ENCODE results near the gene SFMBT2. TPM values are rescaled to one million over a fixed set of nuclear protein-coding genes. Genes with fewer than 3 reads are reported as not detected.

The SFMBT2 gene
- total RNA-seq, 2 donors from 2014 or later, result 1.6 to 3.4 TPM

GRCh38 chr10:7428673-7429350 is 18.0 kb upstream of the SFMBT2 start:
- intact Hi-C loops (cut with DNase I), result loop anchor here (10.0 kb wide), 1 partner anchor 514 kb away; no protein-coding TSS in a partner anchor
- Histone ChIP-seq H3K9me3 (no peaks in the 10 kb centered on the region), H3K36me3 (replicated peaks in 1 of 2; ENCODE audit: insufficient read depth in 1 of 2, low read depth in 2 of 2) (no peaks in the 10 kb centered on the region), H3K27ac (no peak overlapping the region), H3K4me1 (peaks cover 9% of the 10 kb centered on the region), H3K27me3 (no peaks in the 10 kb centered on the region), H3K4me3 (no peak overlapping the region)
- TF ChIP-seq CTCF (IDR thresholded peaks at IDR 0.05) (no peak), POLR2A (IDR thresholded peaks at IDR 0.05) (no peak)
- WGBS, 2 donors, result 64 to 66% methylated on average over 5 of the region's 5 CpGs
- no peak for DNase-seq
- no peak for ATAC-seq

GRCh38 chr10:7426349-7426748 is 15.5 kb upstream of the SFMBT2 start:
- Histone ChIP-seq H3K36me3 (replicated peaks in 1 of 2; ENCODE audit: insufficient read depth in 1 of 2, low read depth in 2 of 2) (no peaks in the 10 kb centered on the region), H3K4me1 (no peaks in the 10 kb centered on the region), H3K27me3 (no peaks in the 10 kb centered on the region), H3K9me3 (no peaks in the 10 kb centered on the region), H3K4me3 (no peak overlapping the region), H3K27ac (no peak overlapping the region)
- intact Hi-C loops (cut with DNase I), result loop anchor here (10.0 kb wide), 1 partner anchor 512 kb away; no protein-coding TSS in a partner anchor
- no peak for ATAC-seq
- no peak for DNase-seq
- TF ChIP-seq CTCF (IDR thresholded peaks at IDR 0.05) (no peak), POLR2A (IDR thresholded peaks at IDR 0.05) (no peak)
- 62 to 71% methylated on average over 4 of the region's 4 CpGs for WGBS, 2 donors

- intact Hi-C loops (cut with DNase I), result loop anchor here (10.0 kb wide), 1 partner anchor 511 kb away; no protein-coding TSS in a partner anchor
- ATAC-seq (no peak), DNase-seq (no peak)
- H3K27me3 ChIP-seq, result no peaks in the 10 kb centered on the region
- TF ChIP-seq CTCF (IDR thresholded peaks at IDR 0.05) (no peak), POLR2A (IDR thresholded peaks at IDR 0.05) (no peak)
- H3K36me3 ChIP-seq (replicated peaks in 1 of 2; ENCODE audit: insufficient read depth in 1 of 2, low read depth in 2 of 2), result no peaks in the 10 kb centered on the region
- 80 to 83% methylated on average over 5 of the region's 5 CpGs for WGBS, 2 donors
- no peaks in the 10 kb centered on the region for H3K9me3 ChIP-seq
- H3K27ac ChIP-seq, result no peak overlapping the region
- H3K4me1 ChIP-seq, result no peaks in the 10 kb centered on the region
- H3K4me3 ChIP-seq, result no peak overlapping the region
Observed at GRCh38 chr10:7425691-7426090, 14.9 kb upstream of the SFMBT2 start.

- no peaks in the 10 kb centered on the region for H3K4me1 ChIP-seq
- intact Hi-C loops (cut with DNase I), result loop anchor here (10.0 kb wide), 1 partner anchor 510 kb away; no protein-coding TSS in a partner anchor
- no peak overlapping the region for H3K4me3 ChIP-seq
- H3K36me3 ChIP-seq (replicated peaks in 1 of 2; ENCODE audit: insufficient read depth in 1 of 2, low read depth in 2 of 2), result no peaks in the 10 kb centered on the region
- DNase-seq (no peak), ATAC-seq (no peak)
- no peaks in the 10 kb centered on the region for H3K9me3 ChIP-seq
- no peak overlapping the region for H3K27ac ChIP-seq
- no peak for TF ChIP-seq POLR2A (IDR thresholded peaks at IDR 0.05)
- 56 to 60% methylated on average over 3 of the region's 3 CpGs for WGBS, 2 donors
- no peaks in the 10 kb centered on the region for H3K27me3 ChIP-seq
Observed at GRCh38 chr10:7424919-7425318, 14.1 kb upstream of the SFMBT2 start.

GRCh38 chr10:7424315-7424714 is 13.5 kb upstream of the SFMBT2 start:
- H3K4me1 ChIP-seq, result no peaks in the 10 kb centered on the region
- no peak for ATAC-seq
- H3K36me3 ChIP-seq (replicated peaks in 1 of 2; ENCODE audit: insufficient read depth in 1 of 2, low read depth in 2 of 2), result no peaks in the 10 kb centered on the region
- H3K4me3 ChIP-seq, result no peak overlapping the region
- TF ChIP-seq CTCF (IDR thresholded peaks at IDR 0.05), result no peak
- no peak for TF ChIP-seq POLR2A (IDR thresholded peaks at IDR 0.05)
- H3K27ac ChIP-seq, result no peak overlapping the region
- WGBS, 2 donors, result 42 to 55% methylated on average over 12 of the region's 12 CpGs
- H3K27me3 ChIP-seq, result no peaks in the 10 kb centered on the region
- no peak for DNase-seq
- intact Hi-C loops (cut with DNase I), result loop anchor here (10.0 kb wide), 1 partner anchor 510 kb away; no protein-coding TSS in a partner anchor
- no peaks in the 10 kb centered on the region for H3K9me3 ChIP-seq

Measured in body of pancreas (tissue), 4 donors.